ENCODE data around the gene ERGIC1.

DNA sequence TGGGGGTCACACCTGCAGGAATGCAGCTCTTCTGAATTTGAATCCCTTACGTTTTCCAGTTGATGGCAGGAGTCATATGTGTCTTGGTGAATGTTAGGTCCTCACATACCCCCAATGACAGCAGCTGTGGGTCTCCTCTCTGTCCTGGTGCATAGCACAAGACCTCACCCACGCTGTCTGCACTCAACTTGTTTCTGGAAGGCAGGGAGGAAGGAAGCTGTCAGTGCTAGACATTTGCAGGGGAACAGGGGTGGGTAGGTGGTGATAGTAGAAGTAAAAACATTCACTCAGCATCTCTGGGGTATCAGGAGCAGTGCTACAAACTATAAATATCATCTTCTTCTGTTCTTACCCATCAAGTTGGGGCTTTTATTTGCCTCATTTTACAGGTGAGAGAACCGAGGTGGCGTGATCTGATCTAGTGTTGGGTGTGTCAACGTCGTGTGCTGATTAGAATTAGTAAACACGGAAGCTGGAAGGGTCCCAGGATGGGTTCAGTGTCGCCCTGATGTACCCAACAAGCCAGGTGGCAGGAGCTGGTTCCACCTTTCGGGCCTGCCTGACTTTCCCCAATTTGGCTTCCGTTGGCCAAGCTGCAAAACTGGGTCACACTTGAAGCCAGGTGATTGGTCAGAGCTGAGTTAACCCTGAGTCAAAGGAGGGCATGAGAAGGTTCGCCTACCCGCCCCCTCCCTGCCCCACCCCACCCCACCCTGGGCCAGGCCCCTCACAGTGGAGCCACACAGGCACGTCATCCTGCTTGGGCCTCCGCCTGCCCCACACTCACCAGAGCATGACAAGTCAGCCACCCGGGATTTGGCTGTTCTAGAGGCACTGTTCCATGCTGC is 15.8 kb downstream of the ERGIC1 start:
- TF ChIP-seq CTCF (IDR thresholded peaks at IDR 0.05; ENCODE audit: insufficient read depth, low read length, poor library complexity, severe bottlenecking) (no peak), EZH2phosphoT487 (conservative IDR thresholded peaks at IDR 0.05; ENCODE audit: low read length) (no peak)
